DND-41 (cell line): ENCODE results near the gene RIN3.

ENCODE experiments used
- ATAC-seq: fragments of 200-7000 bp; cut with Tn5 transposase; 3 replicates; pipeline ENCODE4 v1.9.1; 2021; ENCODE audit warnings: low read depth; ENCODE audit not compliant: insufficient read depth
- DNase-seq: peaks from one replicate; pipeline ENCODE4 v3.0.0-alpha.2; 2020
- H2AFZ ChIP-seq: 2 replicates; pipeline ENCODE4 v1.6.0; 2012; ENCODE audit warnings: low read depth, low read length
- H3K27ac ChIP-seq: 2 replicates; pipeline ENCODE4 v1.5.1; 2012; ENCODE audit warnings: low read length, inconsistent platforms
- H3K27me3 ChIP-seq: fragments of 200-600 bp; sonication (generic); 2 replicates; pipeline ENCODE4 v1.6.0; 2012; ENCODE audit warnings: low read length, mild to moderate bottlenecking, inconsistent platforms; ENCODE audit not compliant: insufficient read depth, poor library complexity
- H3K36me3 ChIP-seq: 2 replicates; pipeline ENCODE4 v1.5.1; 2012; ENCODE audit warnings: low read length, inconsistent platforms; ENCODE audit not compliant: insufficient read depth
- H3K4me1 ChIP-seq: 2 replicates; pipeline ENCODE4 v1.5.1; 2012; ENCODE audit warnings: mild to moderate bottlenecking, low read length; ENCODE audit not compliant: insufficient read depth
- H3K4me2 ChIP-seq: 2 replicates; pipeline ENCODE4 v1.6.0; 2012; ENCODE audit warnings: mild to moderate bottlenecking, moderate library complexity, low read length, inconsistent platforms; ENCODE audit not compliant: insufficient read depth
- H3K4me3 ChIP-seq, 2 experiments: fragments of 200-600 bp in 1 of 2; shearing (Covaris generic) in 1 of 2; 2 replicates each; pipeline ENCODE4 v1.5.1; 2012 to 2016; ENCODE audit warnings: inconsistent platforms in 2 of 2, low read length in 2 of 2, mild to moderate bottlenecking in 2 of 2, low read depth in 1 of 2, moderate library complexity in 1 of 2
- H3K79me2 ChIP-seq: 2 replicates; pipeline ENCODE4 v1.6.0; 2012; ENCODE audit warnings: low read length, inconsistent platforms; ENCODE audit not compliant: insufficient read depth
- H3K9ac ChIP-seq: 2 replicates; pipeline ENCODE4 v1.6.0; 2012; ENCODE audit warnings: low read depth, mild to moderate bottlenecking, inconsistent platforms, low read length, moderate library complexity
- H3K9me3 ChIP-seq: 2 replicates; pipeline ENCODE4 v1.5.1; 2012; ENCODE audit warnings: low read length, moderate library complexity, mild to moderate bottlenecking, inconsistent platforms; ENCODE audit not compliant: insufficient read depth, severe bottlenecking
- H4K20me1 ChIP-seq: 2 replicates; pipeline ENCODE4 v1.6.0; 2012; ENCODE audit warnings: low read length; ENCODE audit not compliant: insufficient read depth
- CTCF ChIP-seq: IDR thresholded peaks from 2 replicates; pipeline ENCODE4 v1.5.1; 2012; ENCODE audit warnings: borderline replicate concordance, low read length, moderate library complexity, mild to moderate bottlenecking; ENCODE audit not compliant: poor library complexity, severe bottlenecking; ENCODE audit errors: extremely low read depth
- EZH2 ChIP-seq: IDR thresholded peaks from 3 replicates; pipeline ENCODE4 v1.6.1; 2012; ENCODE audit warnings: borderline replicate concordance, low read depth, mild to moderate bottlenecking, moderate library complexity, low read length, inconsistent platforms; ENCODE audit not compliant: severe bottlenecking

RIN3 gene

GRCh38 chr14:92465353-92466055, 48.1 kb upstream of the RIN3 start:
- no peak for DNase-seq
- no peaks in the 10 kb centered on the region for H3K27me3 ChIP-seq
- no peaks in the 10 kb centered on the region for H3K4me1 ChIP-seq
- no peak for TF ChIP-seq EZH2
- no peak for TF ChIP-seq CTCF
- H4K20me1 ChIP-seq, result no peaks in the 10 kb centered on the region
- H3K27ac ChIP-seq, result no peak overlapping the region
- no peak overlapping the region for H3K9ac ChIP-seq
- no peaks in the 10 kb centered on the region for H3K79me2 ChIP-seq
- ATAC-seq, result no peak
- no peak overlapping the region for H3K4me3 ChIP-seq
- no peak overlapping the region for H3K4me2 ChIP-seq
- no peaks in the 10 kb centered on the region for H3K9me3 ChIP-seq
- H3K36me3 ChIP-seq, result no peaks in the 10 kb centered on the region
- H2AFZ ChIP-seq, result no peak overlapping the region

GRCh38 chr14:92466059-92466458, 47.5 kb upstream of the RIN3 start:
- no peak overlapping the region for H3K4me2 ChIP-seq
- no peak overlapping the region for H2AFZ ChIP-seq
- H3K4me1 ChIP-seq, result no peaks in the 10 kb centered on the region
- H3K9me3 ChIP-seq, result no peaks in the 10 kb centered on the region
- peaks cover 2% of the 10 kb centered on the region for H3K27me3 ChIP-seq
- ATAC-seq (no peak), DNase-seq (no peak)
- H4K20me1 ChIP-seq, result no peaks in the 10 kb centered on the region
- H3K27ac ChIP-seq, result no peak overlapping the region
- no peak overlapping the region for H3K9ac ChIP-seq
- no peaks in the 10 kb centered on the region for H3K79me2 ChIP-seq
- no peak overlapping the region for H3K4me3 ChIP-seq
- no peak for TF ChIP-seq CTCF
- TF ChIP-seq EZH2, result no peak
- no peaks in the 10 kb centered on the region for H3K36me3 ChIP-seq

DNA sequence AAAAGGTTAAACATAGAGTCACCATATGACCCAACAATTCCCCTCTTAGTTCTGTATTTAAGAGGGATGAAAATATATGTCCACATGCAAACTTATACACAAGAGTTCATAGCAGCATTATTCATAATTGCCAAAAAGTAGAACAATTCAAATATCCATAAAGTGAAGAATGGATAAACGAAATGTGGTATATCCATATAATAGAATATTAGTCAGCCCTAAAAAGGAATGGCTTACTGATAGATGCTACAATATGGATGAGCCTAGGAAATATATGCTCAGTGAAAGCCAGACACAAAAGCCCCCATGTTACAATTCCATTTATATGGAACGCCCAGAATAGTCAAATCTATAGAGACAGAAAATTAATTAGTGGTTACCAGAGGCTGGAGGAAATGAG, 44.1 kb upstream of the RIN3 start:
- H3K27ac ChIP-seq, result no peak overlapping the region

More for the DNA sequence above, 44.1 kb upstream of the RIN3 start:
- H2AFZ ChIP-seq, result no peak overlapping the region
- H3K4me1 ChIP-seq, result no peaks in the 10 kb centered on the region
- H4K20me1 ChIP-seq, result no peaks in the 10 kb centered on the region
- no peak overlapping the region for H3K4me3 ChIP-seq
- H3K36me3 ChIP-seq, result no peaks in the 10 kb centered on the region
- no peak overlapping the region for H3K4me2 ChIP-seq
- H3K79me2 ChIP-seq, result no peaks in the 10 kb centered on the region
- no peaks in the 10 kb centered on the region for H3K9me3 ChIP-seq
- DNase-seq (no peak), ATAC-seq (no peak)
- H3K27me3 ChIP-seq, result peaks cover 2% of the 10 kb centered on the region
- no peak overlapping the region for H3K9ac ChIP-seq
- no peak for TF ChIP-seq CTCF
- TF ChIP-seq EZH2, result no peak
